Spleen (tissue), 11 donors: Measurements from ENCODE around the gene HS3ST4. TPM values are rescaled to one million over a fixed set of nuclear protein-coding genes. Genes with fewer than 3 reads are reported as not detected.
"Not testable (repeated sequence)": the region's sequence is repeated elsewhere in the genome, so short reads cannot be mapped to it uniquely, and the experiment has no call there.

Experiments
- DNase-seq: peaks from one replicate; pipeline ENCODE4 v3.0.0-alpha.2; 2020
- H3K27ac ChIP-seq, 8 donors: fragments of 200-600 bp; sonication (generic) in 7 of 8; 1 replicate in 4 of 8; 2 replicates in 4 of 8; pipeline versions ENCODE4 v1.5.0 to v1.8.0; 2016 to 2021; ENCODE audit warnings: inconsistent platforms in 4 of 8, mild to moderate bottlenecking in 4 of 8, moderate library complexity in 1 of 8
- H3K27me3 ChIP-seq, 7 donors: fragments of 200-600 bp; sonication (generic) in 6 of 7; replicated peaks in 1 of 7; 1 replicate in 4 of 7; 2 replicates in 3 of 7; pipeline versions ENCODE4 v1.5.0 to v1.8.0; 2016 to 2021; ENCODE audit warnings: inconsistent platforms in 3 of 7, mild to moderate bottlenecking in 1 of 7
- H3K36me3 ChIP-seq, 6 donors: fragments of 200-600 bp; sonication (generic) in 5 of 6; 1 replicate in 4 of 6; 2 replicates in 2 of 6; pipeline versions ENCODE4 v1.5.0 to v1.8.0; 2016 to 2021; ENCODE audit warnings: inconsistent platforms in 2 of 6
- H3K4me1 ChIP-seq, 6 donors: fragments of 200-600 bp; sonication (generic) in 5 of 6; 1 replicate in 3 of 6; 2 replicates in 3 of 6; pipeline versions ENCODE4 v1.5.0 to v1.8.0; 2016 to 2021; ENCODE audit warnings: inconsistent platforms in 3 of 6
- H3K4me3 ChIP-seq, 8 donors: fragments of 200-600 bp; sonication (generic) in 7 of 8; 1 replicate in 4 of 8; 2 replicates in 4 of 8; pipeline versions ENCODE4 v1.5.0 to v1.8.0; 2016 to 2021; ENCODE audit warnings: inconsistent platforms in 4 of 8, mild to moderate bottlenecking in 4 of 8, moderate library complexity in 2 of 8
- H3K9me3 ChIP-seq, 8 donors: fragments of 200-600 bp; sonication (generic) in 7 of 8; 1 replicate in 4 of 8; 2 replicates in 4 of 8; pipeline versions ENCODE4 v1.5.0 to v1.8.0; 2016 to 2021; ENCODE audit warnings: inconsistent platforms in 4 of 8
- CTCF ChIP-seq, 11 experiments: fragments of 200-600 bp in 7 of 11; fragments of 450-650 bp in 4 of 11; sonication (generic) in 4 of 11; IDR thresholded peaks in 8 of 11; conservative IDR thresholded peaks in 3 of 11; 1 replicate in 7 of 11; 2 replicates in 4 of 11; pipeline versions ENCODE4 v1.4.0 to v1.8.0; 2016 to 2021; ENCODE audit warnings: antibody characterized with exemption in 11 of 11, inconsistent platforms in 4 of 11, mild to moderate bottlenecking in 1 of 11
- POLR2A ChIP-seq, 3 donors: fragments of 450-650 bp; IDR thresholded peaks; one replicate each; pipeline ENCODE4 v1.5.1; 2017; ENCODE audit warnings: antibody characterized with exemption in 3 of 3, mild to moderate bottlenecking in 1 of 3
- POLR2AphosphoS5 ChIP-seq, 3 donors: sonication (generic); formaldehyde crosslinking; IDR thresholded peaks; one replicate each; pipeline ENCODE4 v1.5.1; 2017; ENCODE audit warnings: antibody characterized with exemption in 3 of 3
- WGBS, 5 donors: extraction: QIAGEN DNeasy Blood & Tissue Kit in 3 of 5; methylation state at CpG; one replicate each; pipeline versions ENCODE4 v1.1.5 to v1.1.7; 2013 to 2018; 5-methylcytosine and 5-hydroxymethylcytosine counted together
- intact Hi-C: fragments of 100-400 bp; cut with DNase I; formaldehyde crosslinking; loops from one replicate; pipeline ENCODE4 v1.15.0; 2023; ENCODE audit warnings: low total_unique reads
- polyA plus RNA-seq, 3 donors: library from polyadenylated mRNA; stranded (reverse); fragments of 200-250 nt; gene quantifications; one replicate each; pipeline ENCODE4 v1.2.1, GENCODE V29; 2013
- total RNA-seq, 7 donors: library from RNA; depleted of rRNA in 3 of 7; stranded (reverse); fragments of >200 nt in 3 of 7; fragmentation: NEBNext Ultra II Directional in 4 of 7; extraction: Animal tissue kit (Norgen Biotek cat#: 25700) in 4 of 7; gene quantifications; one replicate each; pipeline versions ENCODE4 v1.1.0 to v1.2.1, GENCODE V29; 2016 to 2021
- donor health status: healthy with polysubstance abuse.
- donor health status: DM: no; HTN: no; CAD: no; lungs with moderate emphysema.
- donor health status: DM: no; HTN: no; CAD: no.
- donor health status: Bipolar disorder and iron deficiency.
- donor health status: healthy.
- donor health status: DM: no; HTN: no; CAD: no.
- donor health status: DM: yes; HTN: yes; CAD: no.

The HS3ST4 gene
- total and polyA plus RNA-seq, 10 donors, result 0.08 to 4.2 (median 1.9) TPM

GRCh38 chr16:26026709-26027450, 335.1 kb downstream of the HS3ST4 start:
- no peaks in the 10 kb centered on the region for H3K36me3 ChIP-seq
- H3K4me1 ChIP-seq, result no peaks in the 10 kb centered on the region
- no peaks in the 10 kb centered on the region for H3K27me3 ChIP-seq
- no peak for TF ChIP-seq POLR2AphosphoS5 (IDR thresholded peaks at IDR 0.05)
- no peak for TF ChIP-seq CTCF (IDR thresholded peaks at IDR 0.05 in 8 of 11, conservative IDR thresholded peaks at IDR 0.05 in 3 of 11)
- no peak for TF ChIP-seq POLR2A (IDR thresholded peaks at IDR 0.05)
- intact Hi-C loops, result no loop called here
- DNase-seq, result no peak
- H3K9me3 ChIP-seq, result no peaks in the 10 kb centered on the region
- H3K27ac ChIP-seq, result no peak overlapping the region
- WGBS, 5 donors, result 81 to 87% (median 83%) methylated on average over 9 of the region's 9 CpGs
- H3K4me3 ChIP-seq, result no peak overlapping the region

GRCh38 chr16:26031286-26031685, 339.5 kb downstream of the HS3ST4 start:
- TF ChIP-seq CTCF (IDR thresholded peaks at IDR 0.05 in 8 of 11, conservative IDR thresholded peaks at IDR 0.05 in 3 of 11), result no peak
- no peak for TF ChIP-seq POLR2A (IDR thresholded peaks at IDR 0.05)
- no peak for TF ChIP-seq POLR2AphosphoS5 (IDR thresholded peaks at IDR 0.05)
- H3K27ac ChIP-seq, result no peak overlapping the region
- no peak for DNase-seq
- no peaks in the 10 kb centered on the region for H3K9me3 ChIP-seq
- H3K27me3 ChIP-seq, result no peaks in the 10 kb centered on the region
- no peaks in the 10 kb centered on the region for H3K36me3 ChIP-seq
- WGBS, 5 donors, result 85 to 91% (median 88%) methylated on average over 9 of the region's 9 CpGs
- no peak overlapping the region for H3K4me3 ChIP-seq
- intact Hi-C loops, result loop anchor here (10.0 kb wide), 1 partner anchor 64 kb away; no protein-coding TSS in a partner anchor
- no peaks in the 10 kb centered on the region for H3K4me1 ChIP-seq

GRCh38 chr16:26032661-26033060, 340.9 kb downstream of the HS3ST4 start:
- not testable (repeated sequence) for DNase-seq, H3K27me3 ChIP-seq, H3K4me1 ChIP-seq, H3K36me3 ChIP-seq, H3K27ac ChIP-seq, H3K9me3 ChIP-seq, H3K4me3 ChIP-seq
- WGBS, 5 donors, result 88 to 95% (median 93%) methylated on average over 18 of the region's 18 CpGs
- intact Hi-C loops, result loop anchor here (10.0 kb wide), 1 partner anchor 62 kb away; no protein-coding TSS in a partner anchor

- Histone ChIP-seq H3K4me1 (no peaks in the 10 kb centered on the region), H3K27ac (no peak overlapping the region), H3K9me3 (no peaks in the 10 kb centered on the region), H3K4me3 (no peak overlapping the region), H3K36me3 (no peaks in the 10 kb centered on the region), H3K27me3 (peaks cover 0 to 5% (median 0%) of the 10 kb centered on the region in 7 donors)
- DNase-seq, result no peak
- intact Hi-C loops, result no loop called here
- TF ChIP-seq CTCF (IDR thresholded peaks at IDR 0.05 in 8 of 11, conservative IDR thresholded peaks at IDR 0.05 in 3 of 11) (no peak), POLR2AphosphoS5 (IDR thresholded peaks at IDR 0.05) (no peak), POLR2A (IDR thresholded peaks at IDR 0.05) (no peak)
- WGBS, 5 donors, result 82 to 87% (median 86%) methylated on average over 9 of the region's 9 CpGs
Measured at GRCh38 chr16:26041952-26042668, 350.4 kb downstream of the HS3ST4 start.
